ENCODE measurements around the gene ABHD2.

Gene ABHD2

GRCh38 chr15:89170364-89170763 is 82.1 kb downstream of the ABHD2 start:
- no peak for DNase-seq

DNA sequence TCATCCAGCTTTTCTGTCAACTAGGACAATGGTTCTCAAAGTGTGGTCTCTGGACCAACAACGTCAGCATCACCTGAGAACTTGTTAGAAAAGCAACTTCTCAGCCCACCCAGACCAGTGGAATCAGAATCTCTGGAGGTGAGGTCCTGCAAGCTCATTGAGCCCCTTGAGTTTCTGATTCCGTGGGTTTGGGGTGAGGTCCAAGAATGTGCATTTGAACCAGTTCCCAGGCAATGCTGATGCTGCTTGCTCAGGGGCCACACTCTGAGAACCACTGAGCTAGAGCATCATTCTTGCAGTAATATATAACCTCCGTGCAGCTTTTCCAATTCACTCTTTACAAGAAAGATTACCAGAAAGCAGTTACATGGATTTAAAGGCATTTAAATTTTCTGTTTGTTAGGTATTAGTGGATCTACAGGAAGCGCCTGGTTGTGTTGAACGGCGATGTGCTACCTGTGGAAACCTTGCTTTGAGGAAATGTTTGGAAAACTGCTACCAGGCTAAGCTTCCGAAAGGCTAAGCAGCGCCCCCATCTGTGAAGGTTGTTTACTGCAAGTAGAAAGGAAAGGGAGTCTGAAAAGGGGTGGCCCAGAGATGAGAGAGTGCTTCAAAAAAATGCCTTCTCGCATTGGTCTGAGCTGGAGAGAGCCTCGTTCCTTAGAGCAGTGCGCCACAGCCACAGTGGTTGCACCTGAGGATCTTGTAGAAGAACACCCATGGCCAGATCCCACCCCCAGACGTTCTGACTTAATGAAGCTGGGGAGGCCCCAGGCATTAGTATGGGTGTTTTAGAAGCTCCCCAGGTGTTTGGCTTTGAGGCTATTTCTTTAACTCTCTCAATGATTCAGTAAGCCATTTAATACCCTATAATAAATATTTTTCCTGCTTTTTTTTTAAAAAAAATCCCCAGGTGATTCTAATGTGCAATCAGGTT is 83.1 kb downstream of the ABHD2 start:
- DNase-seq: peak; percentile 81

- no peak for DNase-seq
These were observed 84.7 kb downstream of the ABHD2 start for GRCh38 chr15:89172921-89173320.

DNA sequence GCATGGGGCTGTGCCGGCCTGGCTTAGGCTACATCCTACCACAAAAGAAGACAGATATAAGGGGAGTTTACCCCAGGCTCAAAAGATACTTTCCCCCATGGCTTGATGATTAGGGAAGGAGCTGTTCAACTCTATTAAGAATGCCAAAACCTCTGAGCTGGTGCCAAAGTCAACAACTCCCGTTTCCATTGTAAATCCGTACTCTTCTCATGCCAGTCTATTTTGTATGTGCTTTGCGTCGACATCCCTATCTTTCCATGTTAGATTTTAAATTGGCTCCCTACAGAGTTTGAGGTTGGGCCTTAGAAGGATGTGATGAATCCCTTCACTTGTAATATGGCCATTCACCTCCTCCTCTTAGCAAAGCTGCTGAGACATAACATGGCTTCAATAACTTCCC is 86.2 kb downstream of the ABHD2 start:
- no peak for DNase-seq

DNA sequence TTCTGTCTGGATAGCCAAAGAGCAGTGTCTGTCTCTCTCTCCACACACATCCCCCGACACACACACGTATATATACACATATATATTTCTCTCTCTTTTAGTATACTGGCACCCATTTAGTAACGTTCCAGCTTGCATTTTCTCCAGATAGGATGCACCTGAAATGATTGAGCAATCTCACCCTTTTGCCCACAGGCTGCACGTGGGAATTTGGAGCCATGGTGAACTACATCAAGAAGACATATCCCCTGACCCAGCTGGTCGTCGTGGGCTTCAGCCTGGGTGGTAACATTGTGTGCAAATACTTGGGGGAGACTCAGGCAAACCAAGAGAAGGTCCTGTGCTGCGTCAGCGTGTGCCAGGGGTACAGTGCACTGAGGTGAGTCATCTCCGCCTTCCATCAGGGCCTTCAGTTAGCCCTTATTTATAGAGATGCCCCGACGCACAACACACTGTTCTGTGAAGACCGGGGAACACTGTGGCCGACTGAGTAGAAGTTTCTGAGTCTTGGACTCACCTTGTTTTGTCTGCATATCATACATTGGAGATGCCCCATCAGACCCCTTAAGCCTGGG is 87.4 kb downstream of the ABHD2 start:
- no peak for DNase-seq

- no peak for DNase-seq
These were observed 88.9 kb downstream of the ABHD2 start for GRCh38 chr15:89177116-89177515.

- DNase-seq: peak; percentile 77
These were observed 89.5 kb downstream of the ABHD2 start for GRCh38 chr15:89177633-89178306.

DNA sequence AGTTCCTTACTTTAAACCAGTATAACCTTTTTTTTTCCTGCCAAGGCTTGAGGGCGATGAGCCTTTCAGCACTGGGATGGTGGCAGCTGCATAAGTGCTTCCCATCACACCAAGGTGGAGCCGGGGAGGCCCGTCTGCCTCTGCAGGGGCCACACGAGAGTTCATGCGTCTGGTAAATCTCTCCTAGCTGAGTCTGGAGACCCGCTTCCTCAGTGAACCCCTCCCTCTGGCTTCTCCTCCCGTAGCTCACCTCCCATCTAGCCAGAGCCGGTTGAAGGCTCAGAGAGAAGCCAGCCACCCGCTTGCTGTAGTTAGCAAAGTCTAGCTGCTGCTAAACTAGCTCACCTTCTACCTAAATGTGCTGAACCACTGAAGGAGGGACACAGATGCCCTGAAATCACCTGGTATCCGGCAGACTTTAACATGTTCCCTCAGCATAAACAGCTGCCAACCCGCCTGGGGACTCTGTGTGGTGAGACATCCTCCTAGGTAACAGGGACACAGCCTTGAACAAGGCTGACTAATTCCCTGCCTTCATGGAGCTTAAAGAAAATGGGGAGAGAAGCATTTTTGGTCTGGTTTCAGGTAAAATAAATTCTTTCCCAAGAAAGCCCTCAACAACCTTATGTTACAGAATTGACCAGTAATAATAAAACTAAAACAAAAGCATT is 90.2 kb downstream of the ABHD2 start:
- DNase-seq: no peak

GRCh38 chr15:89179966-89180875 is 92.0 kb downstream of the ABHD2 start:
- no peak for DNase-seq

- peak; percentile 84 for DNase-seq
These were observed 96.1 kb downstream of the ABHD2 start for GRCh38 chr15:89184357-89184756.

GRCh38 chr15:89184886-89185526 is 96.8 kb downstream of the ABHD2 start:
- DNase-seq: peak; percentile 31

DNA sequence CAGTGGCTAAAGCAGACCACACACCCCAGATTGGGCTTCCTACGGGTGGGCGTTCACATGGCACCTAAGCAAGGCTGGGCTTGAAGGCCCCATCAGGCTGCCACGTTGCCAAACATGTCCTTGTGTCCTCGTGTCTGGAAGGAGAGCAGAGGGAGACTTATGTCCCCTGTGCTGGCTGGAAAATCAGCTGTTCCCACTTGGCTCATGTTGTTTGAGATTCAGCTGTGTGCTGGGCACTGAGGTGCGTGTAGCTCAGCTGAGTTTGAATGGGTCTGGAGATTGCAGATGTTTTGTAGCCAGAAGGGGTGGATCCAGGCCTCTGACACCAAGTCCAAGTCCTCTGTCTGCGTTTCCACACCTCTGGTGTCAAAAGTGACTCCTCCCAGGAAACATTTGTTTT is 98.5 kb downstream of the ABHD2 start:
- no peak for DNase-seq

DNA sequence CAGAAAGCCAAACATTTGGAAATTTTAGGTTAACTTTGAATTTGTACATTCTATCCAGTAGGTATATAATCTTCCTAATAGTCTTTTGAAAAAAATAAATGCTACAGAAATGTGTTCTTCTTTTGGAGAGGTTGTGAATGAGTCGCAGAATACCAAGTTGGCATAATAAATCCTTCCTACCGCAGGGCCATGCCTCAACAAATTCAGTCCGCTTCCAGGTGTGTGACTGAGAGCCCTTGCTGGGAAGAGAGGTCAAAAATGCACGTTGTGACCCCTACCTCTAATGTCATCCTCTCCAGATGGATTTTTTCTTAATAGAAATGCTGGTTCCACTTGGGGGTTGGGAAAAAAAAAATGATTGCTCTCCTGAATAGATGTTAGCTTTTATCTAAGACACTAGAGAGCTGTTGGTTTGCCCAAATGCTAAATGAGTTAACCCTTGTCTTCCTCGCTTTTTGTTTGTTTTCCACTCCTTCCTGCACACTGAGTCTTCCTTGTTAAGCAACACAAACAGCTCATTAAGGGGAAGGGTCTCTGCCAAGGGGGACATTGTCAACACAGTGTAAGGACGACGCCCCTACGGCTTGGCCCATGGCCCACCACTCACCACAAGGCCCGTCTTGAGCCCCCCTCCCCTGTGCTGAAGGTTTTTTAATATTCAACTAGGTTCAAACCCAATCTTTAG is 99.2 kb downstream of the ABHD2 start:
- DNase-seq: no peak

GRCh38 chr15:89187986-89188514 is 99.8 kb downstream of the ABHD2 start:
- peak; percentile 30 for DNase-seq

DNA sequence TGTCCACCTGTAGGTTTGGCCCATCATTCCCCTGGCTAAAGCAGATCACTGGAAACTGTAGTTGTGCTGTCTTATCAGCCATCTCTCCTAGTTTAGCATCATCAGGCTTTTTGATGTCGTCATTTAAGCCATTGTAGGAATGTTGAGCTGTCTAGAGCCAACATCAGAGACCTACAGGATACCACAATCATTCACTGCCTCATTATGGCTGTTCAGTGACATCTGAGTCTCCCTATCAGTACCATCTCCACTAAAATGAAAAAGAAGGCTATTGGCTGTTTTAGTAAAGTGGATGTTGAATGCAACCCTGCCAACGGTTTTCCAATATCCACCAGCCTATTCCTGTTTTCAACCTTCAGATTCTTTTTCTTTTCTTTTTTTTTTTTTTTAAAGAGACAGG is 103.9 kb downstream of the ABHD2 start:
- no peak for DNase-seq

GRCh38 chr15:89192766-89193165 is 104.5 kb downstream of the ABHD2 start:
- no peak for DNase-seq

DNA sequence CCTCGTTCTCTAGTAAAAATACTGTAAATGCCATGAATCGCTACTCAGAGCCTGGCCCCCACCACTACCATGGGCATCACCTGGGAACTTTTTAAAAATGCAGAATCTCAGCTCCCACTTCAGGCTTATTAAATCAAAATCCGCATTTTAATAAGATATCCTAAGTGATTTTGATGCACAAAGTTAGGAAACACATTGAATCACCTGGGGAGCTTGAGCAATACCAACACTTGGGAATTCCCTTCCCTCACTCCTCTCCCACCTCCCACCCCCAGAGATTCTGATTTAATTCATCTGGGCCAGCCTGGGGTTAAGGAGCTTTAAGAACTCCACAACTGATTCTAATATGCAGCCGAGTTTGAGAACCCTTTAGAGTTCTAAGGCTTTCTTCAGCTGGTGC is 106.4 kb downstream of the ABHD2 start:
- no peak for DNase-seq

DNA sequence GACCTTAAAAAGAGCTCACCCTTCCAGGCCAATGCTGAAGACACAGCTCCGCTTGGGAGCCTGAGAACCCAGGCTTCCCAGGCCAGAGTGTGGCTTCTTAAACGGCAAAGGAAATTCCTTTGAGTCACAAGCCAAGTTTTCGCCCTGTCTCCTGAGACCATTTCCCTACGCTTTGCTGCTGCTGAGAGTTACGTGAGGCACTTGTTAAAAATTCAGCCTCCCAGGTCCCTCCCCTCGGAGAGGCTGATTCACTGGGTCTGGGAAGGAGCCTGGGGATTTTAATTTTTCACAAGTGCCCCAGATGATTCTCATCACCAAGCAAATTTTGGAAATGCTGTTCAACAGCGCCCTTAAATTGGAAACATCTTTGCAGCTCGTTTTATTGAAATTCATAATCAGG is 107.6 kb downstream of the ABHD2 start:
- no peak for DNase-seq

DNA sequence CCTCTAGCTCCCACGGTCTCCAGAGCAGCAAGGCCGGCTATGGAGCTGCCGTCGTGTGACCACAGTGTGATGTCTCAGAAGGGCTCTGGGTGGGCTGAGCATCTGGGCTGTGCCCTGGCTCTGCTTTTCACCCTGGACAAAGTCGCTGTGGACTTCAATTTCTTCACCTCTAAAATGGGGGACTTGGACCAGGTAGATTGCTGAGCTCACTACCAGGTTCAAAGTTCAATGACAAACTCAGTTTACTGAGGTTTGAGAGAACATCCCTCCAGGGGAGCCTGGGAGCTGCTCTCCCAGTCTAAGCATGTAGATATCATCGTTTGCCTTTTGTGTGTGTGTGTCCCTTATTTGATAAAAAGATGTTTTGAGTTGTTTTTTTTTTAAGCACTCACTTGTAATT is 108.0 kb downstream of the ABHD2 start:
- no peak for DNase-seq

GRCh38 chr15:89196994-89197393 is 108.7 kb downstream of the ABHD2 start:
- DNase-seq: peak; percentile 23

GRCh38 chr15:89197503-89197971 is 109.3 kb downstream of the ABHD2 start:
- DNase-seq: no peak
